ENCODE measurements around the gene SUPT6H.

The SUPT6H gene

DNA sequence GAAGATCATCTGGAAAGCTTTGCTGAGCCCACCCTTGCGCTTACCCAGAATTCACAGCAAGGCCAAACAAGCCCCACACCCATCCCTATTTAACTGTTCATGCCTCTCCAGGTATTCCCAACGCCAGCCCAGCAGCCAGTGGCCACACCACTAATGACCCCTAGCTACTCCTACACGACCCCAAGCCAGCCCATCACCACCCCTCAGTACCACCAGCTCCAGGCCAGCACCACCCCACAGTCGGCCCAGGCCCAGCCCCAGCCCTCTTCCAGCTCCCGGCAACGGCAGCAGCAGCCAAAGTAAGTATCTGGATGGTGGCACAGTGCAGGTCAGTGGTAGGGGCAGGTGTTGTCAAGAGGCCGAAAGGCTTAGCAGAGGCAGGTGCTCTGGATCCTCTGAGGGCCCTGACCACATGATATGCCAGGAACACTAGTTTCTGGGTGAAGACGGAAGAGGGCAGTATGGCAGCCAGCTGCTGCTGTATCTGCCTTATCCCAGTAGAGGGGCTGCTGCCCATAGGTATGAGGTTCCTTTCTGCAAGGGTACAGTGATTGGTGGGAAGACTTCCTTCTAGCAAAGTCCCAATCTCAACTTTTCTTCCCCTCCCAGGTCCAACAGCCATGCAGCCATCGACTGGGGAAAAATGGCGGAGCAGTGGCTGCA, 39.0 kb downstream of the SUPT6H start:
- no peak for DNase-seq (ENCODE audit: low spot score)

DNA sequence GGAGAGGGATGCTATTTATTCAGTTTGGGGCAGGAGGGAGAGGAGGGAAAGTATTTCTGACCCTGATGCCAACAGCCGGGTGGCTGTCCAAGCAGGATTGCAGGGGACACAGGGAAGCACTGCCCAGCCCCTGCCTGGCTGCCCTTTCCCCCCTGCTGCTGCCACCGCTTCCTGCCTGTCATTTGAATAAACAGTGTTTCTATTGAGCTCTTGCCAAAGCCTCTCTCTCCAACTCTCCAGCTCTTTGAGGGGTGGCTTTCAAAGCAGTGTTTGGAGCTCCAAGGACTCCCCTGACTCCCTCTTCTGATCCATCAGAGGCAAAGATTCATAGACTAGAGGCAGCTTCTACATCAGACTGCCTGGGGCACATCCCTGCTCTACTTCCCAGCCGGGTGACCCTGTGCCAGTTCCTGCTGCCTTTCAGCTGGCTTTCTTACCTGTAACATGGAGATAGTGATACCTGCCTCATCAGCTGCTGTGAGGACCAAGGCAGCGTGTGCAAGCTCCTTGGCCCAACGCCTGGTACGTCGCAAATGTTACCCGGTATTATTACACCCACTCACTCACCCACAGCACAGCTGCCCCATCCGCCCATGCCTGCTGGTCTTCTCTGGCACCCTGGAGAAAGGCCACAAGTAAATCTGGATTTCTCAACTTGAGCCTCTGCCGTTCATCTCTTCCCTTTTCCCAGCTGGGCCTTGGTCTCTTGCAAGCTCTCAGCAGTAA, 40.2 kb downstream of the SUPT6H start:
- no peak for DNase-seq (ENCODE audit: low spot score)

DNA sequence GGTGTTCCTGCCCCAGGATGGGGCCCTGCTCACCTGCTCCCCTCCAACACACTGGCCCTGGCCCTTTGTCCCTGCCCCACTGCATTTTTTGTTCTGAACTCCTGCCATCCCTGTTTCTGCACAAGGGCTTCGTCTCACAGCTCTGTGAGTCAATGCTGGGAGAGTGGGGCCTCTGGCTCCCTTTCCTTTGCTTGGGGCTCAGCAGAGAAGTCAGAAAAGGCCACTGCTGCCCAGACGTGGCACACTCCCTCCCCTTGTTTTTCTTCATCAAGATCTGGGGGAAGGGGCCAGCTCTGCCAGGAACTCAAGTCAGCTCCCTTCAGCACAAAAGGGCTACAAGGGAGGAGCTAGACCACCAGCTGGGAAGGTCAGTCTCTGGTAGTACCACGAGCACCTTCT, 40.7 kb downstream of the SUPT6H start:
- no peak for DNase-seq (ENCODE audit: low spot score)

DNA sequence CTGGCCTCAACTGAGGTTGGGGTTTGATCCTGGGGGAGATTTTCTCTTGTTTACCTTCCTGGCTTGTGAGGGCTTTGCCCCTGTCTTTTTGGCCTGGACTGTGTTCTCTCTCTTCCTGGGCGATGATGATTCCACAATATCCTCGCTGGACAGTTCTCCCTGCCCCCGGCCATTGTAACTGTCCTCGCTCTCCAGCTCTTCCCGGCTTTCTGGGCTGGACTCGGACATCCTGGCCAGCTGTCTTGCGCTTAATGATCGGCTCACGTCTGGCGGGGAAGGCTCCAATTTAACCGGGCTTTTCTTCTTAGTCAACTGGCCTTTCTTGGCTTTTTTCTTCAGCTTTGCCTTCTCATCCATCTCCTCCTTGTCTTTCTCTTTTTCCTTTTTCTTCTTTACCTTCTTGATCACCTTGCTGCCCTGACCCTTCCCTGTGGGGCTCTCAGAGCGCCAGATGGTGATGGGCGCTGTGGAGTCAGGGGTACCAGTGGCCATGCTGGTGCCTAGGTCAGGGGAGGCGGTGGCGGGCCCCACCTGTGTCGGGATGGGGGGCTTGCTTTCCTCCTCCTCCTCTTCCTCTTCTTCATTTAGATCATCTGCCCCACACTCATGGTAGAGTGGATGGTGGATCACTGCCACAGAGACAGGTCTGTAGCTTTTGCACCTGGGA, 41.7 kb downstream of the SUPT6H start:
- no peak for DNase-seq (ENCODE audit: low spot score)

DNA sequence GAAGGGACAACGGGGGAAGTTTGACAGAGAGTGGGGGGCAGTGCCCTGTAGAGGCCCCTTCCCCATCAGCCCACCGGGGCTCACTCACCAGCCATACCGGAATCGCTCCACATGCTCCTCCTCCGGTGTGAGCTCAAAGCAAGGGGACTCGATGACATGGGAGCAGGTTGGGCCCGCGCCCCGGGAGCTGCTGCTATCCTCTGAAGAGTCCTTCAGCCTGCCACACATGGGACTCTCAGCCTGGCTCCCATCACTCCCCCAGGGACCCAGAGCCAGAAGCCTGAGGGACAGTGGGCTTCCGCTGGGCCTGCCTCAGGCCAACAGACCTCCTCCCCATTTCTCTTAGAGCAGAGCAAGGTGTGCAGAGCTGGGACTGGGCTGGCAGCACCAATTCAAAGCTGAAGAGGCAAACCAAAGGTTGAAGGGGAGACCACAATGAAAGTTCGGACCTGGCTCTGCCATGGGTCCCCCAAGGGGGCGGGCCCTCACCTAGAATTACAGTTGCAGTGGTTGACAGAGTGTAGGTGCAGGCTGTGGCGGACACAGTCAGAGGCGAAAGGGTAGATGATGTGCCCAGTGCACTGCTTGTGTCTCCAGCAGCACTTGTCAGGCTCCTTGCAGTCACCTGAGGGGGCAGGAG, 42.3 kb downstream of the SUPT6H start:
- DNase-seq (ENCODE audit: low spot score) = no peak

DNA sequence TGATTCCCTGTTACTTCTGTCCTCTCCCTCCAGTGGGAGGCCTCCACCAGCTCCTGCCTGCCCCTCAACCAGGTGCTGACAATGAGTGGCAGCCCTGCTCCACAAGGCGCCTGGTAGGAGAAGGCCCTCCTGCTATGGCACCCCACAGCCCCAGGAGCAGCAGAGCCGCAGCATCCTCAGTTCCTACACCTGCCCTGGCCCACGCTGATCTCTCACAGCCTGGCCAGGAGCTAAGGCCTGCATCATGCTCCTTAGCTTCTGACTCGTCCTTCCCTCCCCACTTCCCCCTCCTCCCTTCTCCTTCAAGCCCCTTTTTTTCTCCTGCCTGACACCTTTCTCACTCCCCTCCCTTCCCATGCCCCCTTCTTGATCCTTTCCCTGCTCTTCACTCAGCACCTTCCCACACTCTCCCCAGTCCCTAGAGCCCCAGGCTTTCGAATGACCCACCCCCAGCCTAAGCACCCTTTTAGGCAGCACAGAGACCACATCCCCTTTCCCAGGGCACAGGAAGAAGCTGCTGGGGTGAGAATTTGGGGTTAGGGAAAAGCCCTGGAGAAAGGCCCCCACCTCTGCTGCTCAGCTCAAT, 43.2 kb downstream of the SUPT6H start:
- no peak for DNase-seq (ENCODE audit: low spot score)

DNA sequence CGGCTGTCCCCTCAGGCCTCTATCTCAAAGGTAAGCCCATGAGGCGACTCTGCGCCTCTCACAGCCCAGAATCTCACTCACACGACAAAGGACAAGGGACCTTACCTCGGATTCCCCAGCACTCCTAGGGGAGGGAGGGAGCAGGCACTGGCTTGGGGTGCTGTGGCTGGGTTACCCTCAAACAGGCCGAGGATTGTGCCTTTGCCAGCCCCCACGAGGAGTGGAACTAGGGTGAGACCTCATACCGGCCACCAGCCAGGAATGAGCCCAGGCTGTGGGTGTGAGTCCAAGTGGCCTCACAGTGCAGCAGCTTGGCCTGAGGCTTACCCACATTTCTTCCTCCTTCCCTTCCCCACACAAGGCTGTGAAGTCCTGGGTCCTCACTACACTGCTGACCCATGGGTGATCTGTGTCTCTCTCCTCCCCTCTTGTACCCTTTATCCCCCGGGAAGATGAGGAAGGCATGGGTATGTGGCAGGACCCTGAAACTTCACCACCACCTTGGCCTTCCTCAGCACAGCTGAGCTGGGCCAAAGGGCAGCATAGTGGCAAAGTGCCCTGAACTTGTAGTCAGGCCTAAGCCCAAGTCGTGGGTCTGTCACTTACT, 43.8 kb downstream of the SUPT6H start:
- no peak for DNase-seq (ENCODE audit: low spot score)

DNA sequence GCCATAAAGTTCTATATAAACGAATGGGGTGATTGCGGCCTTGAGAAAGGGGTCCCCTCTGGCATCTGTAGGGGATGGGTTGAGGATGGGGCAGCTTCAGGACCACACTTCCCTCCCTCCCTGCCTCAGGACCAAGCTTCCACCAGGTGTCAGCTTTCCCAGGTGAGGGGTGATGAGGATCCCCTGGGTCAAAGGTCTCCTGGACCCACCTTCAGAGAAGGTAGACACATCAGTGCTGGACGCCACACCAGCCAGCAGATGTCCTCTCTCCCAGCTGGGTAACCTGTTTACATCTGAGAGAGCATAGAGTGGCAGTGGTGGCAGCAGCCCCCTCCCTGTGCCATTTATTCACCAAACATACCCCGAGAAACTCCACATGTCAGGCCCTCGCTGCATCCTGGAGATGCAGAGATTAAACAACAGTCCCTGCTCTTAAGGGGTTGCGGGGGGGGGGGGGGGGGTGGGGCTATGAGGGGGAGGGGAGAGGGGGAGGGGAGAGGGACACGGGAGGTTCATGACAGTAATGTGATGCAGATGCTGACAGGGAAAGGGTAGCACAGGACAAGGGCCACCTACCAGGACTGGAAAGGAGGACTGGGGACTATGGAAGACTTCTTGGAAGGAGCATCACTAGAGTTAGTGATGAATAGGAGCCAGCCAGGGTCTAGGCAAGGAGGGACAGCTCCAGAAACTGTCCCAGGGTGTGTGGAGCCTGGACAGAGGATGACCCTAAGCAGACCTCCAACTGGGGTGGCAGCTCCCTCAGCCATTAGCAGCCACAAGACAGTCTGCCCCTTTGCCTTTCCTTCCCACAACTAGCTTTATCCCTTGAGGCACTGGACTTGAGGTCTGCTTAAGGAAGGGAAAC, 44.7 kb downstream of the SUPT6H start:
- DNase-seq (ENCODE audit: low spot score) = peak; percentile 89

DNA sequence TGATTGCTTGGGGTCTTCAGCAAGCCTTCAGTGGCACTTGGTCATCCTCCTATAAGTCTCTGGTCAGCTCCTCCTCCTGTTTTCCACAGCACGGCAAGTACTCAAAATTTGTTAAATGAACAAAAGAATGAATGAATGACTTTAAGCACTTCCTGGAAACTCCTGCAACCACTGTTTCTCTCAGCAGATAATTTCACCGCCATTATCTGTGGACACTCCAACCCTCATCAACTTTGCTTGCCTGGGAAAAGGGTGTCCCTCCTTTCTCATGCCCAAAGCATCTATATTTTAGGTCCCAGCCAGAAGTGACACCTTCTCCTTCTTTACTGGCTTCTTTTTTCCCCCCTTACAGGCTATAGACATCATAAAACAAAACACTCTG, 45.3 kb downstream of the SUPT6H start:
- no peak for DNase-seq (ENCODE audit: low spot score)

DNA sequence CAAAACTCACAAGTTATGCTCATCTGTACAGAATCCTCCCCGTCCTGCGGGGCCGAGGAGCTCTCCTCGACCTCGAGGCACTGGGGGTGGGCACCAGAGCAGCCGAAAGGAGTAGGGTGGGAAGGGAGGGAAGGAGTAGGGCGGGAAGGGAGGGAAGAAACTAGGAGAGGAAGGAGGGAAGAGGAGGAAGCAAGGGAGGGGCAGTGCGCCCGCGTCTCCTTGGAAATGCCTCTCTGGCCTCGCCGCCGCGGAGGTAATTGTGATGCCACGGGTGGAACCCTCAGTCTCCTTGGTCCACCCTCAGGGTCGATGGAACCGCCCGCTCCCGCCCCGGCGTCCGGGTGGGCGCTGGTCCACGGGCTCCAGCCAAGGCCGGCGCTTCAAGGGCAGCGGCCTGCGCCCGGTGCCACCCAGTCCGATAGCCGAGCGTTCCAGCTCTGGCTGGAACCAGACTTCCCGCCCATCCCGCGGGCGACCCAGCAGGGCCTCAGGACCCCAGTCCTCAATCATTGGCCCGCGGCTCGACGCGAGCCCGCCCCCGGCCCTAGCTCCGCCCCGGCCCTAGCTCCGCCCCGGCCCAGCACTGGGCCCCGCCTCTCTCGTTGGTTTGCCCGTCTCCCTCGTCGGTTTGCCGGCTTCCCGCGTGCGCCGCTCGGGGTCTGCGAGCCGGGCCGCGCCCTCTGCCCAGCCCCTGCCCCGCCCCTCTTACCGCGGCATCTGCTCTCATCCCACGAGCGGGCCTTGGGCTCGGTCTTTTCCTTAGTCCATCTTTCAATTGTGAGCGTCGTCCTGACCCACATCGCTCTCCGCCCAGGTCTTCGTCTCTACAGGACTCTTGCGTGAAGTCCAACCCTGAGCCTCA, 49.1 kb downstream of the SUPT6H start:
- peak; percentile 97 for DNase-seq (ENCODE audit: low spot score)

DNA sequence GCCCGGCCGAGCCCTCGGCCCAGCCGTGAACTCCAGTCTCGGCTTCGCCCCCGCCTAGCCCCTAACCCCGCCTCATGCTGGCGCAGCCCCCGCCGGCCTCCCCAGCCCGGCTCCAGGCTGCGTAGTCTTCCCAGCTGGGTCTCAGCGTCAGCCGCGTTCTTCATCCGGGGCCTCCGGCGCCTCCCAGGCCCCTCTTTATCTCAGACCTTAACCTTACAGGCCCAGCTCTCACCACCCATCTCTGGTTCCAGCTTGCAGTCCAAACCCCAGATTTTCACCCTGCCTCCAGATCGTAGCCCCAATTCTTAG, 49.7 kb downstream of the SUPT6H start, which contains the start of gene PROCA1:
TSS of gene PROCA1 (minus strand) at position 166 of the 309 bp plus-strand sequence. CDS start 228 bp downstream, outside the sequence.
- no peak for DNase-seq (ENCODE audit: low spot score)

DNA sequence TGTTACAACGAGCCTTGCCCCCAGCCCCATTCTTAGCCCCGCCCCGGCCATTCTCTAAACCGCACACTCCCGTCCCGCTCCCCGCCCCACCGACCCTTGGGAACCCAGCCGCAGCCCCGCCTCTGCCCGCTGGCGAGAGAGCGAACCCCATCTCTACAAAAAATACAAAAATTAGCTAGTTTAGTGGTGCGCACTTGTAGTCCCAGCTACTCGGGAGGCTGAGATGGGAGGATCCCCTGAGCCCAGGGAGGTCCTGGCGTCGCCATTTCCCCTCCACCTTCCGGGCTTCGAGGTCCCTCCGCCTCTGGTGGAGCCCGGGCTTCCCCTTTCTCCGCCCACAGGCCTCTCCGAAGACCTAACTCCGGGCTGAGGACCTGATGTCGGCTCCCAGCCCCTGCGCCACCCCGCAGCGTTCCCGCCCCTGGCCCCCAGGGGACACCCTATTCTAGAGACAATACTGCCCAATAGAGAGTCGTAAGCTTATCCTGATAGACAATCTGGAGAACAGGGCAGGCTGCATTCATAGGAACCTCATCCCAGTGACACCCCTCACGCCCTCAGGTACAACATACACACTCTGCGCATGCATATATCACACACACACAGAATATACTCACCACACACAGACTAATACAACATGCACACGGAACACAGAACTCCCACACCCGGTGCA, 50.2 kb downstream of the SUPT6H start:
- DNase-seq (ENCODE audit: low spot score) = no peak

DNA sequence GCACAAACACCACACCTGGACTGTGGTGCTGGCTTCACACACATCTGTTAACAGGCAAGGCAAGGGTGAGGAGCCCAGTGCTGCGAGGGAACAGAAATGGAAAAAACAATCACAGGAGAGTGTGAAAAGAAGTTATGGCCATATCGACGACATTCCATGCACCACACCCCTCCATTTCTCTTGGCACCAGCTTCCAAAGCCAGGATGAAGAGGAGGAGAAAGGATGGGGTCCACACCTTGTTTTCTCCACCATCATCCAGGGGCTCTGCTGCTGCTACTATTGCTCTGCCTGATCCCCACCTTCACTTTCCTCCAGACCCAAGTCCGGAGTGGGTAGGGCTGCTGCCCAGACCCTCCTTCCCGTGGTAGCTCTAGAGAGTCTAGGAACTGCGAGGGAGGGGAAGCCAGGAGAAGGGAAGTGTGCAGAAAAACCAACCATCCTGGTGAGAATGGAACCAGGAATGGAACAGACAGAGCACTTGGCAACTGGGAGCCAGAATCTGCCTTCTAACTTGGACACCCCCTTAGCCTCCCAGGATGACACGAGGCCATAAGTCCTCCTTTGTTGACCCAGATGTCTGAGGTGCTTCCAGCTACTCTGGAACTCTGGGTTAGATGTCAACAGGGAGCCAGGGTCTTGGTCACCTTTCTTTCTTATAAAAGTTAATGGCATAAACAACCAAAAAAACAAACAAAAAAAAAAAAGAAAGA, 50.9 kb downstream of the SUPT6H start:
- no peak for DNase-seq (ENCODE audit: low spot score)

DNA sequence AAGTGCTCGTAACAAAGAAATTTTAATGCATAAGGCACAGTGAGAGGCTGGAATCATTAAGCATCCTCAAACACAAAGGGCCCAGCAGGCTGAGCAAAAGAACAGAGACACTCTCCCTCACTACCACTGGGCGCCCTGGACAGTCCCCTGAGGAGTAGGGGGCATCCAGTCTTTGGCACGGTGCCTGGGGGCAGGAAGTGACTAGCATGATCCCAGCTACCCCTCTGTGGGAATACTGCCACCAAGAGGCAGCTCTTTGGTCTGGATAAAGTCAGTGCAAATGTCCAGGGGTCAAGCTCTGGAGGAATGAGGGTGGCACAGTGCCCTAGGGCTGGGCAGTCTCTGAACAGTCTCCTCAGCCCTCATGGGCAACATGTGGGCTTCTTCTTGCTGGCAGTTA, 52.3 kb downstream of the SUPT6H start:
- DNase-seq (ENCODE audit: low spot score) = no peak

DNA sequence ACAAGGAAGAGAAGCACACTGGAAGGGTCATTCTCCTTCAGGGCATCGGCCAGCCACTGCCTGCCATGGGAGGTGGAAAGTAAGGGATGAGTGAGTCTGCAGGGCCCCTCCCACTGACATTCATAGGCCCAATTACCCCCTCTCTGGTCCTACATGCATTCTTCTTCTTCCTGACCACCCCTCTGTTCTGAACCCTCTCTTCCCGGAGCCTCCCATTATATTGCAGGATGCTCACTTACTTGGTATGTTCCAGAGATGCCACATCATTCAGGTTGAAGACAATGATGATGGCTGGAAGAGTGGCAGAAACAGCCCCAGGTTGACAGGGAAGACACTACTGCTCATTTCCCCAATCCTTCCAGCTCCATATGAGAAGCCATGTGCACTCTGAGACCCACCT, 53.2 kb downstream of the SUPT6H start:
- DNase-seq (ENCODE audit: low spot score) = no peak

DNA sequence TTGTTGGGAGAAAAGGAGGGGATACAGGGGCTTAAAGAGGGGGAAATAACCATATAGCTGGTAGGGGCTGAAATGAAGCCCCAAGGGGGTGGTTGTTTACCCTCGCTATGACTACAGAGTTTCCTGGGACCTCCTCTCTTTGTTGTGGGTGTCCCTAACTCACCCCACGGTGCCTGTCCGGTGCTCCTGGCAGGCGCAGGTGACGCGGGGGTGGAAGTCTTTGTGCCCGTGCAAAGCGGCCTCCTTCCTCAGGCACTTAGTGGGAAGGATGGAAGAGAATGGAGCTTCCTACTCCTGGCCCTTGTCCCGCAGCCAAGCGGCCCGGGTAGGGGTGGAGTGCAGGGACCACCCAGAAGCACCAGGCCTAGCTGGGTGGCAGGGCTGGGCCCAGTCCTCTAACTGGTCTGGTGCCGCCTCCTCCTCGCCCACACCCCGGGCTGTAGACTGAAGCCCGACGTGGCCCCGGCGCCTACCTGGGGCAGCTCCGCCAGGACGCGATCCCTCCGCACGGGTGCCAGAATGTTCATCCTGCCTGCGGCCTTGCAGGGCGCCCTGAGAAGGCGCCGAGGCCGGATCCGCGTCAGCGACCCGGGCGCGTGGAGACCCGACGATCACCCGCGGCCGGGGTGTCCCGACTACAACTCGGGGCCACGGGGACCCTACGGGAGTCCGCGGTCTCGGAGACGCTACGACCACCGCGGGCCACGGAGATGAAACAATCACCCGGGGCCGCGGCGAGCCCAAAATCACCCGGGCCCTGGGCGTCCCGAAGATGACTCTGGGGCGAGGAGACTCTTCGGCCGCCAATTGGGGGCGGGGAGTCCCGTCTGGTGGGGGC, 55.0 kb downstream of the SUPT6H start:
- no peak for DNase-seq (ENCODE audit: low spot score)

DNA sequence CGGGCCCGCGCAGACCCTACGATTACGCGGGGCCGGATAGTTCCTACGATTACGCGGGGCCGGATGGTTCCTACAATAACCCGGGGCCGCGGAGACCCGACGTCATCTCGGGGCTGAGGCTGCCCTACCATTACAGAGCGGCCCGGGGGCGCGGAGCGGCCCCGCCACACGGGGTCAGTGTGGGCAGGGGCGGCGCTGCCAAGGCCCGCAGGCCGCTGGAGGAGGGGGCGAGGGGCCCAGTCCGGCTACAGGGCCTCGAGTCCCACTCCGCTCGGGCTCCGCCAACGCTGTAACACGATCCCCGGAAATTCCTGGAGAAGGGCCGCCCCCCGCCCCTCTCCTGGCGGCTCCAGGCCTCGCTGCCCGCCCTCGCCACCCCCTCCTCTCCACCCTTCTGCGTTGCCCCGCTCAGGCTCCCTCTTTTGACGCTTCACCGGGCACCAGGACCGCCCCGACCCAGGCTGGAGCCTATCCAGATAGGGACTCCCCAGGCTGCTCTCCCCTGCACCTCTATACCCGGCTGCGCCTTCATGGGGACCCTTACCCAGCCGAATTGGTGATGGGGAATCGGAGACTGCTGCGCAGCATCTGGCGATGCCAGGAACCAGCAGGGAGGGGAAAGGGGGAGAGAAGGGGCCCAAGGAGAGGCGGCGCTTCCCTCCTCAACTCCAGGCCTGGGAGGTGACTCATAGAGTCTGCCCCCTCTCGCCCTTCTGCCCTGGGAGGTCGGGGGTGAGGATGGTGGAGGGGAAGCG, 55.8 kb downstream of the SUPT6H start, which contains the start of gene RAB34:
TSS of gene RAB34 (minus strand) at position 291 of the 755 bp plus-strand sequence. CDS start 602 bp downstream, outside the sequence.
- peak; percentile 82 for DNase-seq (ENCODE audit: low spot score)
